ENCODE results near the gene CEACAM5.
"Not testable (repeated sequence)": the region's sequence is repeated elsewhere in the genome, so short reads cannot be mapped to it uniquely, and the experiment has no call there.

CEACAM5 gene

GRCh38 chr19:41700381-41701195 lies 7.8 kb upstream of the CEACAM5 start:
- DNase-seq, result no peak

GRCh38 chr19:41701401-41702075 lies 6.9 kb upstream of the CEACAM5 start:
- DNase-seq, result no peak

- DNase-seq, result no peak
Observed at GRCh38 chr19:41702171-41702651, 6.2 kb upstream of the CEACAM5 start.

- no peak for DNase-seq
Observed at GRCh38 chr19:41703602-41704293, 4.7 kb upstream of the CEACAM5 start.

GRCh38 chr19:41705393-41706174 lies 2.8 kb upstream of the CEACAM5 start:
- no peak for DNase-seq

GRCh38 chr19:41706741-41707501 lies 1.5 kb upstream of the CEACAM5 start:
- peak in 11 of 58 donors; percentile 2 to 28 (median 6) for DNase-seq

GRCh38 chr19:41707502-41707812 lies 969 bp upstream of the CEACAM5 start:
- no peak for DNase-seq

- DNase-seq, result no peak
Observed at GRCh38 chr19:41707871-41708371, 505 bp upstream of the CEACAM5 start.

- not testable (repeated sequence) for DNase-seq
Observed at GRCh38 chr19:41709516-41709915, 1.1 kb downstream of the CEACAM5 start.

- no peak for DNase-seq
Observed at GRCh38 chr19:41709951-41710645, 1.7 kb downstream of the CEACAM5 start.

GRCh38 chr19:41711376-41712261 lies 3.2 kb downstream of the CEACAM5 start:
- no peak for DNase-seq

GRCh38 chr19:41714598-41714997 lies 6.2 kb downstream of the CEACAM5 start:
- no peak for DNase-seq

- DNase-seq, result no peak
Observed at GRCh38 chr19:41718761-41719160, 10.3 kb downstream of the CEACAM5 start.

- DNase-seq, result no peak
Observed at GRCh38 chr19:41720103-41720502, 11.7 kb downstream of the CEACAM5 start.

GRCh38 chr19:41726493-41726892 lies 18.1 kb downstream of the CEACAM5 start:
- no peak for DNase-seq

GRCh38 chr19:41734156-41734555 lies 25.7 kb downstream of the CEACAM5 start:
- no peak for DNase-seq

GRCh38 chr19:41734585-41734984 lies 26.2 kb downstream of the CEACAM5 start:
- DNase-seq, result no peak

GRCh38 chr19:41735071-41735600 lies 26.7 kb downstream of the CEACAM5 start:
- no peak for DNase-seq

All from anterior cingulate cortex (tissue), 58 donors.